OCI-LY3 (cell line): ENCODE results near the gene NRSN2.
"Not testable (repeated sequence)": the region's sequence is repeated elsewhere in the genome, so short reads cannot be mapped to it uniquely, and the experiment has no call there.

Source experiments
- H2AFZ ChIP-seq: fragments of 200-600, 300-600 bp; shearing (Covaris generic); 2 replicates; pipeline ENCODE4 v1.6.0; 2014; ENCODE audit warnings: antibody characterized with exemption, low read depth, low read length
- H3K27ac ChIP-seq: fragments of 200-600, 300-600 bp; sonication (generic); 2 replicates; pipeline ENCODE4 v1.5.1; 2014; ENCODE audit warnings: mild to moderate bottlenecking, low read length, moderate library complexity, mixed read lengths
- H3K27me3 ChIP-seq: fragments of 200-600, 300-600 bp; sonication (generic); 2 replicates; pipeline ENCODE4 v1.6.1; 2014; ENCODE audit warnings: low read depth, low read length, mixed read lengths
- H3K36me3 ChIP-seq: fragments of 200-600, 300-600 bp; sonication (generic); replicated peaks from 2 replicates; pipeline ENCODE3; 2014; ENCODE audit warnings: low read depth, low read length, mixed read lengths
- H3K4me1 ChIP-seq: fragments of 300-600, 200-600 bp; sonication (generic); 2 replicates; pipeline ENCODE4 v1.6.1; 2014; ENCODE audit warnings: low read length, mixed read lengths
- H3K4me2 ChIP-seq: fragments of 200-600, 300-600 bp; sonication (generic); 2 replicates; pipeline ENCODE4 v1.6.1; 2014; ENCODE audit warnings: low read length, mixed read lengths
- H3K4me3 ChIP-seq: fragments of 300-600, 200-600 bp; sonication (generic); 2 replicates; pipeline ENCODE4 v1.5.1; 2014; ENCODE audit warnings: antibody characterized with exemption, mild to moderate bottlenecking, low read length, moderate library complexity
- H3K79me2 ChIP-seq: fragments of 300-600, 200-600 bp; shearing (Covaris generic); 2 replicates; pipeline ENCODE4 v1.6.1; 2014; ENCODE audit warnings: mild to moderate bottlenecking, low read length, mixed read lengths
- H3K9ac ChIP-seq: fragments of 300-600, 200-600 bp; shearing (Covaris generic); 2 replicates; pipeline ENCODE4 v1.6.0; 2014; ENCODE audit warnings: mild to moderate bottlenecking, low read length, moderate library complexity
- H3K9me3 ChIP-seq: fragments of 200-600, 300-600 bp; shearing (Covaris generic); 2 replicates; pipeline ENCODE4 v1.6.1; 2014; ENCODE audit warnings: low read length, mixed read lengths; ENCODE audit not compliant: insufficient read depth
- H4K20me1 ChIP-seq: fragments of 200-600, 300-600 bp; sonication (generic); 2 replicates; pipeline ENCODE4 v1.6.1; 2016; ENCODE audit warnings: low read length, mixed read lengths; ENCODE audit not compliant: insufficient read depth
- CTCF ChIP-seq: fragments of 200-600, 300-600 bp; sonication (generic); IDR thresholded peaks from 2 replicates; pipeline ENCODE4 v1.5.1; 2014; ENCODE audit warnings: antibody characterized with exemption, low read length, low read depth
- EZH2phosphoT487 ChIP-seq: fragments of 200-600 bp; shearing (Covaris generic); IDR thresholded peaks from 2 replicates; pipeline ENCODE4 v1.6.1; 2018; ENCODE audit warnings: antibody characterized with exemption, mixed run types, low read depth

The NRSN2 gene

GRCh38 chr20:370977-371754, 24.3 kb downstream of the NRSN2 start:
- Histone ChIP-seq H3K27ac (no peak overlapping the region), H2AFZ (no peak overlapping the region), H3K9me3 (no peaks in the 10 kb centered on the region), H3K79me2 (no peaks in the 10 kb centered on the region), H3K4me2 (no peak overlapping the region), H4K20me1 (no peaks in the 10 kb centered on the region), H3K27me3 (no peaks in the 10 kb centered on the region), H3K36me3 (no peaks in the 10 kb centered on the region), H3K4me1 (peaks cover 13% of the 10 kb centered on the region), H3K9ac (no peak overlapping the region), H3K4me3 (no peak overlapping the region)
- TF ChIP-seq EZH2phosphoT487 (no peak), CTCF (no peak)

- no peak overlapping the region for H3K4me3 ChIP-seq
These were observed 25.0 kb downstream of the NRSN2 start for GRCh38 chr20:371755-372542.

GRCh38 chr20:372543-373082, 25.7 kb downstream of the NRSN2 start:
- not testable (repeated sequence) for H3K9ac ChIP-seq
- Histone ChIP-seq H3K4me1 (peaks cover 13% of the 10 kb centered on the region), H3K4me2 (peak overlapping the region; percentile 7; the same call in 1 of the 2 replicates)

More at GRCh38 chr20:371755-372542, 25.0 kb downstream of the NRSN2 start:
- no peaks in the 10 kb centered on the region for H3K79me2 ChIP-seq
- H3K9ac ChIP-seq = no peak overlapping the region
- no peak overlapping the region; the same call in 1 of the 2 replicates for H2AFZ ChIP-seq
- H3K27ac ChIP-seq = no peak overlapping the region
- H3K4me2 ChIP-seq = 0 out of 2 replicates have a peak overlapping the region, but pooled peaks have one; percentile 7
- H3K27me3 ChIP-seq = peaks cover 3% of the 10 kb centered on the region; the same call in 1 of the 2 replicates
- no peaks in the 10 kb centered on the region for H4K20me1 ChIP-seq
- no peaks in the 10 kb centered on the region for H3K9me3 ChIP-seq
- no peaks in the 10 kb centered on the region for H3K36me3 ChIP-seq
- peaks cover 13% of the 10 kb centered on the region for H3K4me1 ChIP-seq
- TF ChIP-seq CTCF = no peak
- no peak for TF ChIP-seq EZH2phosphoT487

GRCh38 chr20:373171-373890, 26.4 kb downstream of the NRSN2 start:
- no peak overlapping the region for H3K9ac ChIP-seq
- TF ChIP-seq CTCF (no peak), EZH2phosphoT487 (no peak)
- no peak overlapping the region for H3K4me3 ChIP-seq
- peaks cover 3% of the 10 kb centered on the region; the same call in 1 of the 2 replicates for H3K27me3 ChIP-seq
- H3K4me1 ChIP-seq = peaks cover 13% of the 10 kb centered on the region
- H3K4me2 ChIP-seq = no peak overlapping the region
- H3K27ac ChIP-seq = no peak overlapping the region
- H3K36me3 ChIP-seq = no peaks in the 10 kb centered on the region
- H2AFZ ChIP-seq = no peak overlapping the region
- no peaks in the 10 kb centered on the region for H3K79me2 ChIP-seq
- H4K20me1 ChIP-seq = no peaks in the 10 kb centered on the region
- H3K9me3 ChIP-seq = no peaks in the 10 kb centered on the region

More at GRCh38 chr20:372543-373082, 25.7 kb downstream of the NRSN2 start:
- H3K79me2 ChIP-seq, H3K4me3 ChIP-seq, H2AFZ ChIP-seq, H4K20me1 ChIP-seq, H3K27me3 ChIP-seq, H3K27ac ChIP-seq, H3K9me3 ChIP-seq, H3K36me3 ChIP-seq: not testable (repeated sequence)
